ENCODE measurements around the gene GSPT1. TPM values are rescaled to one million over a fixed set of nuclear protein-coding genes. Genes with fewer than 3 reads are reported as not detected.
A peak's percentile ranks its signal among the peaks of the same experiment; 100 is the strongest.

The GSPT1 gene
- total RNA-seq, 2 experiments from 2014 or later, result 111 to 176 TPM

GRCh38 chr16:11869353-11870228 lies 46.2 kb downstream of the GSPT1 start:
- CTCF ChIA-PET, result interaction anchor here (0.6 to 1.4 kb wide), 2 partner anchors 11 to 198 kb away, joined by 3 to 6 read pairs; no protein-coding TSS in a partner anchor
- Mint-ChIP-seq H3K36me3 (peaks cover 14% of the 10 kb centered on the region), H3K27me3 (no peaks in the 10 kb centered on the region), H3K9me3 (ENCODE audit: low read depth) (no peaks in the 10 kb centered on the region), H3K4me1 (peaks cover 2% of the 10 kb centered on the region), H3K27ac (no peak overlapping the region), H3K4me3 (no peak overlapping the region)
- no peak for DNase-seq
- no peak for ATAC-seq

- H3K4me3 Mint-ChIP-seq, result no peak overlapping the region
- DNase-seq, result no peak
- H3K27ac Mint-ChIP-seq, result no peak overlapping the region
- no peaks in the 10 kb centered on the region for H3K9me3 Mint-ChIP-seq (ENCODE audit: low read depth)
- H3K36me3 Mint-ChIP-seq, result peaks cover 12% of the 10 kb centered on the region
- ATAC-seq, result no peak
- H3K27me3 Mint-ChIP-seq, result no peaks in the 10 kb centered on the region
- peaks cover 2% of the 10 kb centered on the region for H3K4me1 Mint-ChIP-seq
- CTCF ChIA-PET, result interaction anchor here (0.6 to 1.4 kb wide), 2 partner anchors 13 to 199 kb away, joined by 3 to 6 read pairs; no protein-coding TSS in a partner anchor
Measured at GRCh38 chr16:11868412-11868980, 47.3 kb downstream of the GSPT1 start.

GRCh38 chr16:11862489-11862888 lies 53.3 kb downstream of the GSPT1 start:
- ATAC-seq, result no peak
- peaks cover 2% of the 10 kb centered on the region for H3K36me3 Mint-ChIP-seq
- H3K27ac Mint-ChIP-seq, result no peak overlapping the region
- DNase-seq, result no peak
- H3K4me1 Mint-ChIP-seq, result no peaks in the 10 kb centered on the region
- no peaks in the 10 kb centered on the region for H3K27me3 Mint-ChIP-seq
- H3K4me3 Mint-ChIP-seq, result no peak overlapping the region
- H3K9me3 Mint-ChIP-seq (ENCODE audit: low read depth), result no peaks in the 10 kb centered on the region
- CTCF ChIA-PET, result interaction anchor here (2.1 kb wide), 1 partner anchor 206 kb away, joined by 5 read pairs; no protein-coding TSS in a partner anchor

- H3K36me3 Mint-ChIP-seq, result peaks cover 11% of the 10 kb centered on the region
- no peaks in the 10 kb centered on the region for H3K27me3 Mint-ChIP-seq
- H3K27ac Mint-ChIP-seq, result no peak overlapping the region
- no peak for ATAC-seq
- no peak overlapping the region for H3K4me3 Mint-ChIP-seq
- no peak for DNase-seq
- CTCF ChIA-PET, result interaction anchor here (0.6 kb wide), 1 partner anchor 317 kb away, joined by 7 read pairs; no protein-coding TSS in a partner anchor
- H3K9me3 Mint-ChIP-seq (ENCODE audit: low read depth), result no peaks in the 10 kb centered on the region
- peaks cover 26% of the 10 kb centered on the region for H3K4me1 Mint-ChIP-seq
Measured at GRCh38 chr16:11857161-11857560, 58.6 kb downstream of the GSPT1 start.

- ATAC-seq, result no peak
- DNase-seq, result no peak
- peaks cover 54% of the 10 kb centered on the region for H3K4me1 Mint-ChIP-seq
- H3K27me3 Mint-ChIP-seq, result no peaks in the 10 kb centered on the region
- CTCF ChIA-PET, result interaction anchor here (1.3 kb wide), 2 partner anchors 55 to 216 kb away, joined by 3 to 4 read pairs; partner anchors contain the start of gene ZC3H7A
- H3K27ac Mint-ChIP-seq, result peak overlapping the region; percentile 96
- no peaks in the 10 kb centered on the region for H3K9me3 Mint-ChIP-seq (ENCODE audit: low read depth)
- H3K36me3 Mint-ChIP-seq, result peaks cover 35% of the 10 kb centered on the region
- peak overlapping the region; percentile 93 for H3K4me3 Mint-ChIP-seq
Measured at GRCh38 chr16:11852092-11852809, 63.5 kb downstream of the GSPT1 start.

- Mint-ChIP-seq H3K27ac (peak within 1 kb of the TSS; percentile 96), H3K4me3 (peak within 1 kb of the TSS; percentile 93), H3K9me3 (ENCODE audit: low read depth) (no peaks in the 10 kb centered on the region), H3K36me3 (peaks cover 36% of the 10 kb centered on the region), H3K4me1 (peaks cover 51% of the 10 kb centered on the region), H3K27me3 (no peaks in the 10 kb centered on the region)
- CTCF ChIA-PET, result interaction anchor here (0.8 to 1.3 kb wide), 3 partner anchors 15 to 217 kb away, joined by 3 to 4 read pairs (median 4); partner anchors contain the start of gene ZC3H7A
- DNase-seq (peak; percentile 95), ATAC-seq (peak; percentile 90)
Measured at GRCh38 chr16:11851294-11852091, 64.3 kb downstream of the GSPT1 start, which contains the start of gene RSL1D1. Gene RSL1D1 (minus strand): TSS chr16:11851542. CDS start chr16:11851512, 30 bp downstream.

GRCh38 chr16:11848842-11849241 lies 66.9 kb downstream of the GSPT1 start:
- H3K36me3 Mint-ChIP-seq, result peaks cover 47% of the 10 kb centered on the region
- no peaks in the 10 kb centered on the region for H3K27me3 Mint-ChIP-seq
- peaks cover 38% of the 10 kb centered on the region for H3K4me1 Mint-ChIP-seq
- ATAC-seq (no peak), DNase-seq (no peak)
- no peak overlapping the region for H3K27ac Mint-ChIP-seq
- H3K9me3 Mint-ChIP-seq (ENCODE audit: low read depth), result no peaks in the 10 kb centered on the region
- CTCF ChIA-PET, result interaction anchor here (0.6 to 1.1 kb wide), 2 partner anchors 52 to 136 kb away, joined by 3 read pairs; partner anchors contain the start of gene ZC3H7A
- peak overlapping the region; percentile 42 for H3K4me3 Mint-ChIP-seq

- ATAC-seq, result no peak
- no peak for DNase-seq
- H3K27ac Mint-ChIP-seq, result no peak overlapping the region
- peaks cover 18% of the 10 kb centered on the region for H3K4me1 Mint-ChIP-seq
- H3K36me3 Mint-ChIP-seq, result peaks cover 57% of the 10 kb centered on the region
- CTCF ChIA-PET, result interaction anchor here (1.9 kb wide), 1 partner anchor 10 kb away, joined by 4 read pairs; no protein-coding TSS in a partner anchor
- H3K27me3 Mint-ChIP-seq, result no peaks in the 10 kb centered on the region
- no peak overlapping the region for H3K4me3 Mint-ChIP-seq
- H3K9me3 Mint-ChIP-seq (ENCODE audit: low read depth), result no peaks in the 10 kb centered on the region
Measured at GRCh38 chr16:11844499-11844898, 71.3 kb downstream of the GSPT1 start.

- Mint-ChIP-seq H3K4me1 (peaks cover 13% of the 10 kb centered on the region), H3K27me3 (no peaks in the 10 kb centered on the region), H3K36me3 (peaks cover 53% of the 10 kb centered on the region), H3K9me3 (ENCODE audit: low read depth) (no peaks in the 10 kb centered on the region), H3K27ac (no peak overlapping the region), H3K4me3 (no peak overlapping the region)
- CTCF ChIA-PET, result interaction anchor here (1.9 kb wide), 1 partner anchor 9 kb away, joined by 4 read pairs; no protein-coding TSS in a partner anchor
- ATAC-seq, result no peak
- DNase-seq, result no peak
Measured at GRCh38 chr16:11843861-11844260, 71.9 kb downstream of the GSPT1 start.

- peaks cover 49% of the 10 kb centered on the region for H3K36me3 Mint-ChIP-seq
- CTCF ChIA-PET, result interaction anchor here (1.9 kb wide), 1 partner anchor 9 kb away, joined by 4 read pairs; no protein-coding TSS in a partner anchor
- no peak for ATAC-seq
Measured at GRCh38 chr16:11843206-11843605, 72.5 kb downstream of the GSPT1 start.

GRCh38 chr16:11841026-11841425 lies 74.7 kb downstream of the GSPT1 start:
- H3K36me3 Mint-ChIP-seq, result peaks cover 51% of the 10 kb centered on the region

More at GRCh38 chr16:11843206-11843605, 72.5 kb downstream of the GSPT1 start:
- H3K4me3 Mint-ChIP-seq, result no peak overlapping the region
- H3K27me3 Mint-ChIP-seq, result no peaks in the 10 kb centered on the region
- DNase-seq, result no peak
- peaks cover 8% of the 10 kb centered on the region for H3K4me1 Mint-ChIP-seq
- no peaks in the 10 kb centered on the region for H3K9me3 Mint-ChIP-seq (ENCODE audit: low read depth)
- no peak overlapping the region for H3K27ac Mint-ChIP-seq

GRCh38 chr16:11836650-11837244 lies 79.0 kb downstream of the GSPT1 start:
- CTCF ChIA-PET, result no interaction called here
- DNase-seq (no peak), ATAC-seq (no peak)
- Mint-ChIP-seq H3K9me3 (ENCODE audit: low read depth) (no peaks in the 10 kb centered on the region), H3K4me1 (no peaks in the 10 kb centered on the region), H3K36me3 (peaks cover 35% of the 10 kb centered on the region), H3K4me3 (no peak overlapping the region), H3K27ac (no peak overlapping the region), H3K27me3 (no peaks in the 10 kb centered on the region)

More at GRCh38 chr16:11841026-11841425, 74.7 kb downstream of the GSPT1 start:
- CTCF ChIA-PET, result interaction anchor here (1.1 kb wide), 1 partner anchor 227 kb away, joined by 3 read pairs; no protein-coding TSS in a partner anchor
- H3K4me1 Mint-ChIP-seq, result peaks cover 3% of the 10 kb centered on the region
- no peaks in the 10 kb centered on the region for H3K27me3 Mint-ChIP-seq
- no peak overlapping the region for H3K4me3 Mint-ChIP-seq
- ATAC-seq, result no peak
- no peak for DNase-seq
- H3K9me3 Mint-ChIP-seq (ENCODE audit: low read depth), result no peaks in the 10 kb centered on the region
- H3K27ac Mint-ChIP-seq, result no peak overlapping the region
